Measurements from ENCODE around the gene CHCHD2. TPM values are rescaled to one million over a fixed set of nuclear protein-coding genes. Genes with fewer than 3 reads are reported as not detected.

The CHCHD2 gene
- total and polyA plus RNA-seq, 9 of the 15 experiments (the other 6 are each of a cell fraction or from before 2014, with no cell fraction given), result 145 to 1,044 (median 648) TPM

DNA sequence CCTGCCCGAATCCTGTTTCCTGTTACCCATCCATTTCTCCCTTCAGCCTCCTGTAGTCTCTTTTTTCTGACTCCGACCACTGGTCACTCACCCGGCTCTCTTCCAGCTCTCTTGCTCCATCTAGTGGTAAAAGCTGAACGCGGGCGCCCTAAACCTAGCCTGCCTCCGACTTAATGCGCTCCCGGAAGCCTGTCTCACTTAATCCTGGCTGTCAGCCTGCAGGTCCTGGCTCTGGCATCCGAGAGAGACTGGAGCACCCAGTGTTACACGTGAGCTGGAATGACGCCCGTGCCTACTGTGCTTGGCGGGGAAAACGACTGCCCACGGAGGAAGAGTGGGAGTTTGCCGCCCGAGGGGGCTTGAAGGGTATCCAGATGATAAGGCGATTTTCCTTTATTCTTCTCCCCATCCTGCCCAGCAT, 31.9 kb downstream of the CHCHD2 start (continued):
- TF ChIP-seq POLR2G (IDR thresholded peaks at IDR 0.05; ENCODE audit: low read depth, low read length) (0 out of 2 replicates have a peak, but pooled peaks have one; percentile 34), ETV6 (IDR thresholded peaks at IDR 0.05; ENCODE audit: borderline replicate concordance in 1 of 2, low read depth in 2 of 2, low read length in 1 of 2) (peak in 1 of 2 experiments; percentile 35; a peak in 1 of 4 replicates), ETV6 (CRISPR knock-in tag; IDR thresholded peaks at IDR 0.05; ENCODE audit: borderline replicate concordance) (no peak), TBP (optimal IDR thresholded peaks at IDR 0.05; ENCODE audit: low read depth, low read length) (peak; percentile 25), NR2C1 (IDR thresholded peaks at IDR 0.05) (no peak), NR2C1 (tag; IDR thresholded peaks at IDR 0.05) (no peak), STAG1 (CRISPR knock-in tag; IDR thresholded peaks at IDR 0.05; ENCODE audit: borderline replicate concordance) (peak; percentile 22; the same call in 1 of the 2 replicates), ZNF165 (CRISPR knock-in tag; IDR thresholded peaks at IDR 0.05; ENCODE audit: borderline replicate concordance) (no peak), ZNF280B (CRISPR knock-in tag; IDR thresholded peaks at IDR 0.05) (no peak), MLLT1 (IDR thresholded peaks at IDR 0.05) (peak in 1 of 2 experiments; percentile 75; a peak in 1 of 4 replicates), POLR2A (conservative IDR thresholded peaks at IDR 0.05) (0 out of 2 replicates have a peak, but pooled peaks have one; percentile 29), SMC3 (conservative IDR thresholded peaks at IDR 0.05; ENCODE audit: insufficient read depth, low read depth, low read length) (peak; percentile 72), REST (IDR thresholded peaks at IDR 0.05; ENCODE audit: borderline replicate concordance) (peak; percentile 86), REST (CRISPR knock-in tag; IDR thresholded peaks at IDR 0.05; ENCODE audit: low read depth) (no peak)
- TF ChIP-seq, protein P1, sequence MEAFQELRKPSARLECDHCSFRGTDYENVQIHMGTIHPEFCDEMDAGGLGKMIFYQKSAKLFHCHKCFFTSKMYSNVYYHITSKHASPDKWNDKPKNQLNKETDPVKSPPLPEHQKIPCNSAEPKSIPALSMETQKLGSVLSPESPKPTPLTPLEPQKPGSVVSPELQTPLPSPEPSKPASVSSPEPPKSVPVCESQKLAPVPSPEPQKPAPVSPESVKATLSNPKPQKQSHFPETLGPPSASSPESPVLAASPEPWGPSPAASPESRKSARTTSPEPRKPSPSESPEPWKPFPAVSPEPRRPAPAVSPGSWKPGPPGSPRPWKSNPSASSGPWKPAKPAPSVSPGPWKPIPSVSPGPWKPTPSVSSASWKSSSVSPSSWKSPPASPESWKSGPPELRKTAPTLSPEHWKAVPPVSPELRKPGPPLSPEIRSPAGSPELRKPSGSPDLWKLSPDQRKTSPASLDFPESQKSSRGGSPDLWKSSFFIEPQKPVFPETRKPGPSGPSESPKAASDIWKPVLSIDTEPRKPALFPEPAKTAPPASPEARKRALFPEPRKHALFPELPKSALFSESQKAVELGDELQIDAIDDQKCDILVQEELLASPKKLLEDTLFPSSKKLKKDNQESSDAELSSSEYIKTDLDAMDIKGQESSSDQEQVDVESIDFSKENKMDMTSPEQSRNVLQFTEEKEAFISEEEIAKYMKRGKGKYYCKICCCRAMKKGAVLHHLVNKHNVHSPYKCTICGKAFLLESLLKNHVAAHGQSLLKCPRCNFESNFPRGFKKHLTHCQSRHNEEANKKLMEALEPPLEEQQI (IDR thresholded peaks at IDR 0.05), result 0 out of 2 replicates have a peak, but pooled peaks have one; percentile 23

Data from K562 (cell line).